22Rv1 (cell line): Measurements from ENCODE around the gene BSX.
A peak's percentile ranks its signal among the peaks of the same experiment; 100 is the strongest.

Source experiments
- H3K27ac ChIP-seq: fragments of 450-650 bp; 2 replicates; pipeline ENCODE4 v1.5.1; 2017
- ZFX ChIP-seq: fragments of 450-650 bp; IDR thresholded peaks from 2 replicates; pipeline ENCODE4 v1.6.1; 2017; ENCODE audit warnings: antibody characterized with exemption, borderline replicate concordance
- TF ChIP-seq, protein P1 (sequence below): fragments of 450-650 bp; IDR thresholded peaks from 2 replicates; pipeline ENCODE4 v1.5.1; 2017; ENCODE audit warnings: mild to moderate bottlenecking

BSX gene

DNA sequence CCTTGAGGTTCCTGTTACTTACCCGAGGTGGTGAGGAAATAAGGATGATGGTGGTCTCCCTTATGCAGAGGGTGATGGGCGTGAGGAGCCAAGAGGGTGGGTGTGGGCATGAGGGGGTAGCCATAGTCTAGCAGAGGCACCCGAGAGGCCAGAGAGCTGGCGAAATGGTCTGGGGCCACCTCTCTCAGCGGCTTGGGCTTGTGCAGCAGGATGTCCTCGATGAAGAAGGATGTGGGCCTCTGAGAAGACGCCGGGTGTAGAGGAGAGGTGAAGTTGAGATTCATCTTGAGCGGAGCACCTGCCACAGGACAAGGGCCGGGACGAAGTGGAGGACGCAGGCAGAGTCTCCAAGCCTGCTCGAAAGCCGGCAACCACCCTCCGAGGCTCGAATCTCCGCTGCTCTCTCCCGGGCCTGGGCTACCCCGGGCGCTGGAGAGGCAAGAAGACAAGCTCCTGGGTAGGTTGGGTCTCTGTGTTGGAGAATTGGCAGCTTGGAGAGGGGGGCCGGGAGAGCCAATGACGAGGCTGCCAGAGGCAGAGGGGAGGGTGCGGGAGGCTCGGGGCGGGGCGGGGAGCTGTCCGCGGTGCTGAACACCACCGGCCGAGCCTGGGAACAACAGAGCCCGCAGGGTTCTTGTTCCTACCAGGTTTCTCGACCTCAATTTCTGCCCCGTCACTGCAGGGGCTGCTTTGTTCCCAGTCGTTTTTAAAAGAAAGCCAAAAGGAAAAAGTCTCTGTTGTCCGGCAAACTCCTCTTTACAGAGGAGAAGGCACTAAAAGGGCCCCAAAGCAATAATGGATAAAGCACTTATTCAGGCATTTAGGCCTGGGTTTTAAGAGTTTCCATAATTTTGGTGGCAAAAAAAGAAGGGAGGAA lies at the start of gene BSX:
Gene BSX (minus strand): TSS at position 447 of the 877 bp plus-strand sequence. CDS start 163 bp downstream, at position 284.
- no peak within 1 kb of the TSS for H3K27ac ChIP-seq
- no peak for TF ChIP-seq ZFX
- TF ChIP-seq, protein P1, sequence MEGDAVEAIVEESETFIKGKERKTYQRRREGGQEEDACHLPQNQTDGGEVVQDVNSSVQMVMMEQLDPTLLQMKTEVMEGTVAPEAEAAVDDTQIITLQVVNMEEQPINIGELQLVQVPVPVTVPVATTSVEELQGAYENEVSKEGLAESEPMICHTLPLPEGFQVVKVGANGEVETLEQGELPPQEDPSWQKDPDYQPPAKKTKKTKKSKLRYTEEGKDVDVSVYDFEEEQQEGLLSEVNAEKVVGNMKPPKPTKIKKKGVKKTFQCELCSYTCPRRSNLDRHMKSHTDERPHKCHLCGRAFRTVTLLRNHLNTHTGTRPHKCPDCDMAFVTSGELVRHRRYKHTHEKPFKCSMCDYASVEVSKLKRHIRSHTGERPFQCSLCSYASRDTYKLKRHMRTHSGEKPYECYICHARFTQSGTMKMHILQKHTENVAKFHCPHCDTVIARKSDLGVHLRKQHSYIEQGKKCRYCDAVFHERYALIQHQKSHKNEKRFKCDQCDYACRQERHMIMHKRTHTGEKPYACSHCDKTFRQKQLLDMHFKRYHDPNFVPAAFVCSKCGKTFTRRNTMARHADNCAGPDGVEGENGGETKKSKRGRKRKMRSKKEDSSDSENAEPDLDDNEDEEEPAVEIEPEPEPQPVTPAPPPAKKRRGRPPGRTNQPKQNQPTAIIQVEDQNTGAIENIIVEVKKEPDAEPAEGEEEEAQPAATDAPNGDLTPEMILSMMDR = no peak

DNA sequence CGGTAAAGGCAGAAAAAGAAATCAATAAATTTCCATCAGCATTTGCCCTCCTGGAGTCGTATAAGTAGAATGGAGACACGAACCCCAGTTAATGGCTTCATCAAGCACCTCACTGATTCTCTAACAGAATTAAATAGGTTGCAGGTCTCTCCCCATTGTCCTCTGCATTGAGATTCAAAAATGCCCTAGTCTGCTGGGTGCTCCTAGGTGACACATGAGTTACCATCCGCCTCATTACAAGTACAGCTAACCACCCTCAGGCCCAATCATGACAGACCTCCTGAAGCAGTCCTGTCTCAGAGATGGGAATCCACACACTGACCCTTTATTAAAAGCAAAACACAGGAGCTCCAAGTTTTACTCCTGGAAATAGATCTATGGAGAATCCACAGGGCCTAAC lies 48.9 kb upstream of the BSX start:
- TF ChIP-seq, protein P1 = no peak
- TF ChIP-seq ZFX = no peak
- no peak overlapping the region for H3K27ac ChIP-seq

DNA sequence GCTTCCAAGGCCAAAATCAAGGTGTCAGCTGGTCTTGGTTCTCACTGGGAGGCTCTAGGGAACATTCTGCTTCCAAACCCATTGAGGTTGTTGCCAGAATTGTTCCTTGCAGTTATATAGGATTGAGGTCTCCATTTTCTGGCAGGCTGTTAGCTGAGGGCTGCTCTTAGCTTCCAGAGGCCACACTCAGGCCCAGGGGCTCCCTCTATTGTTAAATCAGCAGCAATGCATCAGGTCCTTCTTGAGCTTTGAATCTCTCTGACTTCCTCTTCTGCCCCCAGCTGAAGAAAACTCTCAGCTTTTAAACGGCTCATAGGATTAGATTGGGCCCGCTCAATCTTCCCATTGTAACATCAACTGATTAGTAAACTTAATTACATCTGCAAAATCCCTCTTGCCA lies 39.3 kb upstream of the BSX start:
- H3K27ac ChIP-seq = no peak overlapping the region
- TF ChIP-seq ZFX = no peak
- TF ChIP-seq, protein P1 = peak; percentile 61

DNA sequence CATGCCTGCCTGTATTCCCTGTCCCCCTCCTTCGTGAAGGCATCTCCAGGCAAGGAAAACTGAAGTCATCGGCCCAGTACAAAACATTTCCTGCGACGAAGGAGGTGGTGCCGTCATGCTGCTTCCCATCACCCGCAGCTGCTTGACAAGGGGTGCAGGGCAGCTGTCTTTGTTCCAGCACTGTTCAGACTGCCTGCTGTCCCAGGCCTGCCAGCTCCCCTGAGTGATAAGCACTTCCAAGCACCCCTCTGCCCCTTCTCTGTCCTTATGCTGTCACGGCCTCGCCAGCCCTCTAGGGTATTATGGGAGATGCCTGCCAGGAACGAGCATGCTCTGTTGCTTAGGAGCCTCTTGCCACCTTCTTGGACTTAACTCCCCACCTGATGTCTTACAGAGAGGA lies 37.1 kb upstream of the BSX start:
- no peak overlapping the region for H3K27ac ChIP-seq
- TF ChIP-seq, protein P1 = no peak
- no peak for TF ChIP-seq ZFX

DNA sequence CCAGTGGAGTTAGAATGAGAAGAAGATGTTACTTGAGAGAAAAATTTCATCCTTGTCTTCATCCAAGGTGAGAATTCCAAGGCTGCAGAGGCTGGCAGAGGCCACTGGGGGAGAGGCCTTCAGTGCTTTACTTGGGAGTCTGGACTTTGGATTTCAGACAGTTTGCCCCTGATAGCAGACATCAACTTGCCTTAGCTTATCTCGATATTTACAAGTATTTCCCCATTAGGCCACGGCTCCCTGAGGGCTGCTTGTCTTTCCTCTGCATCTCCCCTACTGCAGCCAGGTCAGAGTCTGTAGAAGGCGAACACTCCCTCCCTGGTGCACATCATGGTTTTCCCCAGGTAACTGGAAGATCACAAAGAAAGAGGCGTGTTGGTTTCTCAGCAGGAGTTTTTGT lies 29.9 kb upstream of the BSX start:
- H3K27ac ChIP-seq = no peak overlapping the region
- TF ChIP-seq ZFX = no peak
- TF ChIP-seq, protein P1 = no peak

DNA sequence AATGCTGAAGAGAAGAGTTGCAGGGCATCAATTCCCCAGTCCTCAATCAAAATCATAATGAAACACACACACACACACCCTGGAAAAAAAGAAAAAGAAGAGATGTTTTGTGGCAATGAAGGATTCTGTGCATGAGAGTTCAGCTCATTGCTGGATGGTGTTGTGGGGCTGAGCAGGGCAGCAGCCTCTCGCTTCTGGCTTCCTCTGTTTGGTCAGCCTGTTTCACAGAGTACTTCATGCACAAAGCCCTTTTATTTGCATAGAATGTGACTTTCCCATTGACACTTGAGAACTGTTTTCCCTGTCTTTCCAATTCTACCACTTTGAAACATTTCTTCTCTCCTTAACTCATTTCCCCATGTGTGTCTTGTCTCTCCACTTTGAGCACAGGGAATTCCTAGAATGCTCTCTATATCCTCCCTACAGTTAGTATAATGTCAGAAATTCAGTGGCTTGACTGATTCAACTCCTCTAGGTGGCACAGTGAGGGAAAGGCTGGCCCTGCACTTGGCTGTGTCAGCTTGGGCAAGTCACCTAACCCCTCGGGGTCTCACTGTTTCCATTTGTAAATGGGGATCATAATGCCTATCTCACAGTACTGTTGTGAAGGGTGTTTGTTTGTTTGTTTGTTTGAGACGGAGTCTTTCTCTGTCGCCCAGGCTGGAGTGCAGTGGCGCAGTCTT lies 25.4 kb upstream of the BSX start:
- H3K27ac ChIP-seq = no peak overlapping the region
- TF ChIP-seq, protein P1 = no peak
- TF ChIP-seq ZFX = no peak

DNA sequence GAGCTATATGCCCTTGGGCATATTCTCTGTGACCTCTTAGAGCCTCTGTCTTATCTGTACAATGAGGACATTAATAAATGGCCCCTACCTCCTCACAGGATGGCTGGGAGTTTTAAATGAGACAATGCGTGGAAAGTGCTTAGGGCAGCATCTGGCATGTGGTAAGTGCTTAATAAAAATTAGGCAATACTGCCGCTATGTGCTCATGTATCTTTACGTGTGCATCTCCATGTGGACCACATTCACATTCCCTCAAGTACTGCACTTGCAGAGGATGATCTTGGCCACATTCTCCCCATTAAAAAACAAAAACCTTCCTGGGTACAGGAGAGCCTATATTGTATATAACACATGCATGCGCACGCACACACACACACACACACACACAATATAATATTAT lies 19.1 kb upstream of the BSX start:
- H3K27ac ChIP-seq = no peak overlapping the region
- TF ChIP-seq, protein P1 = no peak
- TF ChIP-seq ZFX = no peak
